Fibroblast of villous mesenchyme (primary cell): ENCODE measurements around the gene MAFG. TPM values are rescaled to one million over a fixed set of nuclear protein-coding genes. Genes with fewer than 3 reads are reported as not detected.

Experiments used
- DNase-seq: peaks from one replicate; pipeline ENCODE4 v3.0.0-alpha.2; 2010; ENCODE audit warnings: low read depth
- H3K4me3 ChIP-seq: 2 replicates; pipeline ENCODE4 v1.5.1; 2011; ENCODE audit warnings: low read depth, mild to moderate bottlenecking, low read length
- total RNA-seq: library from RNA; depleted of rRNA; stranded (reverse); fragments of >200 nt; gene quantifications from 2 replicates; pipeline ENCODE4 v1.2.3, GENCODE V29; 2012
- TF ChIP-seq, protein P1 (sequence below): IDR thresholded peaks from 2 replicates; pipeline ENCODE4 v1.5.1; 2012; ENCODE audit warnings: low read depth, mild to moderate bottlenecking, low read length; ENCODE audit not compliant: insufficient read depth

The MAFG gene
- total RNA-seq, 1 donor, result 23.3 TPM

- TF ChIP-seq, protein P1, sequence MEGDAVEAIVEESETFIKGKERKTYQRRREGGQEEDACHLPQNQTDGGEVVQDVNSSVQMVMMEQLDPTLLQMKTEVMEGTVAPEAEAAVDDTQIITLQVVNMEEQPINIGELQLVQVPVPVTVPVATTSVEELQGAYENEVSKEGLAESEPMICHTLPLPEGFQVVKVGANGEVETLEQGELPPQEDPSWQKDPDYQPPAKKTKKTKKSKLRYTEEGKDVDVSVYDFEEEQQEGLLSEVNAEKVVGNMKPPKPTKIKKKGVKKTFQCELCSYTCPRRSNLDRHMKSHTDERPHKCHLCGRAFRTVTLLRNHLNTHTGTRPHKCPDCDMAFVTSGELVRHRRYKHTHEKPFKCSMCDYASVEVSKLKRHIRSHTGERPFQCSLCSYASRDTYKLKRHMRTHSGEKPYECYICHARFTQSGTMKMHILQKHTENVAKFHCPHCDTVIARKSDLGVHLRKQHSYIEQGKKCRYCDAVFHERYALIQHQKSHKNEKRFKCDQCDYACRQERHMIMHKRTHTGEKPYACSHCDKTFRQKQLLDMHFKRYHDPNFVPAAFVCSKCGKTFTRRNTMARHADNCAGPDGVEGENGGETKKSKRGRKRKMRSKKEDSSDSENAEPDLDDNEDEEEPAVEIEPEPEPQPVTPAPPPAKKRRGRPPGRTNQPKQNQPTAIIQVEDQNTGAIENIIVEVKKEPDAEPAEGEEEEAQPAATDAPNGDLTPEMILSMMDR, result peak; percentile 25
- H3K4me3 ChIP-seq, result peak overlapping the region; percentile 85
- peak; percentile 89 for DNase-seq
Measured at GRCh38 chr17:81871387-81872230, 55.9 kb downstream of the MAFG start.

DNA sequence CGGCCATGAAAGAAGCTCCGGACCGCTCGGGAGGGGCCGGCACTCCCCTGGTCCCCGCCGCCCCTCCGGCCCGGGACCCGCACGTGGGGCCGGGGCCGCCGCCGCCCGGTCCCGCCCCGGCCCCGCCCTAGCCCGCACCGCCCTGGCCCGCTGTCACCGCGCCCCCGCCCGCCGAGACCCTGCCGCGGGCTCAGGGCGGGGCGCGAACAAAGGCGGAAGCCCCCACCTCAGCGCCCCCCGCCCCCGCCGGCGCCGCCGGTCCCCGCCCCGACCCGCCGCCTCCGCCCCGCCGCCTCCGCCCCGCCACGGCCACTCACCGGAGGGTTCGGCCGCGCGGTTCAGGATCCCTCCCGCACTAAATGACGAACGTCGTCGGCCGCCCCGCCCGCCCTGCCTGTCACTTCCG, 56.6 kb downstream of the MAFG start, which contains the start of gene ARHGDIA:
Gene ARHGDIA, minus strand, starts transcription at position 357 of the 406 bp plus-strand sequence. CDS start 1,407 bp downstream, outside the sequence.
- peak within 1 kb of the TSS; percentile 85 for H3K4me3 ChIP-seq
- TF ChIP-seq, protein P1, result no peak
- DNase-seq, result no peak

DNA sequence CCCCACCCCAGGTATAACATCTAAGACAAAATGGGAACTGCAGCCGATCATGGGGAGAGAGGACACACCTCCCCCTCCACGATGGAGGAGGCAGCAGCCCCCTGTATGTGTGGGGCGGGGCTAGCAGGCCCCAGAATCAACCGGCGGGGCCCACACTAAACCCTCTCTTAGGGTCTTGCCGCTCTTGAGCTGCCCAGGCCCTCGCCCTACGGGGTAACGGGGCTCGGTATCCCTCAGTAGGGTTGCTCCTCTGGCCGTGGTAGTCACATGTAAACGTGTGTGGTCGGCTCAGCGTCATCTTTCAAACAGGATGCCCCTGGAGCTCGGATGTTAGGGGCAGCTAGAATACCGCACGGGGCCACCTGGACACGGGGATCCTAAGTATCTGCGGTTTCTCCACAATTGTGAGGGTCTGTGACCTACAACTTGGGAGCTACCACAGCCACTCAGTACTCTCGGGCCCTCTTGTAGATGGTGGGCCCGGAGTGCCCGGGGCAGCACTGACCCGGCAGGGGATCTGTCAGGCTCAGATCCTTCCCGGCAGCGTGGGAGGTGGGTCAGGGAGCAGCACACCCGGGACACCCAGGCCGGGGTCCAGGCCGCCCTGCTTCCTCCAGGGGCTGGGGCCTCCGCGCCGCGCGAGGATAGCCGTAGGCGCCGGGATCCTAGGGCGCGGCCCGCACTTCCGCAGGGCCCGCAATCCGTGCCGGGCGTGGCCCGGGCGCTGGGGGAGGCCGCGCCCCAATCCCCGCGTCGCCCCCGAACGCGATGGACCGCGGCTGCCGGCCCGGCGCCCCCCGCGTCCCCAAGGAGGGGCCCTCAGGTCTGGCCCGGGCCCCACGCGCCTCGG, 57.2 kb downstream of the MAFG start:
- DNase-seq, result peak; percentile 73

DNA sequence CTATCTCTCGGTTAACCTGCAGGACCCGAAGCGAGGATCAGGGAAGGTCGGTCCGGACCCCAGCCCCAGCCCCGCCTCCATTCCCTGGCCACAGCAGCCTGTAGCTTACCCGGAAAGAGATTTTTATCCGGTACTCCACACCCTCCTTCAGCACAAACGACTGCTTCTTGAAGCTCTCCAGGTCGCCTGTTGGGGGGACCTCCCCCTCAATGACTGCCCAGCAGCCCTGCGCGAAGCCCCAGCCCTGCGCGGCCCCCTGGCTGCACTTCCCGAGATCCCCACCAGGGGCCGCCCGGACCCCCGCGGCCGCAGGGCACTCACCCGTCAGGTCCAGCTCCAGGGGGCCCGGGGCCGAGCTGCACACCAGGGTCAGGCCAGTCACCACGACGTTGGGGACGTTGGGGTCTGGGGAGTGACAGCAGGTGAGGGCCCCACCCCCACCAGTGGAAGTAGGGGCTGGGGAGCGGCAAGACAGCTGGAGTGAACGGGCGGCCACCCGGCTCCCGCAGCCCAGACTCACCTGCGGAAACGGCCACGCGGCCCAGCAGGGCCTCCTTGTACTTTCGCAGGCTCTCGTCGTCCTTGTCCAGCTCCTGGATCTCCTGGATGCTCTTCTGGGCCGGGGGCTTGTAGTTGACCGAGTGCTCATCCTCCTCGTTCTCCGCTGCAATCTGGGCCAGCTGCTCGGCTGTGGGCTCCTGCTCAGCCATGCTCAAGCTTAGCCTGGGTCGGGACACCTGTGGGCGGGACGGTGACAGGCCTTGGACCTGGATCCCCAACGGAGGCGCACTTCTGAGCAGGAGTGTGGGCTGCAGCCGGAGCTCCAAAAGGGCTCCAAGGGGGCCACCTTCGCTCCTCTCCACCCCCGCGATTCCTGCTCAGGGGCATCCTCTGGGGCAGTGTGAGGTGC, 58.1 kb downstream of the MAFG start:
- H3K4me3 ChIP-seq, result peak overlapping the region; percentile 85
- TF ChIP-seq, protein P1, result peak; percentile 86
- DNase-seq, result peak; percentile 47

More for the DNA sequence above, 57.2 kb downstream of the MAFG start:
- TF ChIP-seq, protein P1, result no peak
- peak overlapping the region; percentile 85 for H3K4me3 ChIP-seq

DNA sequence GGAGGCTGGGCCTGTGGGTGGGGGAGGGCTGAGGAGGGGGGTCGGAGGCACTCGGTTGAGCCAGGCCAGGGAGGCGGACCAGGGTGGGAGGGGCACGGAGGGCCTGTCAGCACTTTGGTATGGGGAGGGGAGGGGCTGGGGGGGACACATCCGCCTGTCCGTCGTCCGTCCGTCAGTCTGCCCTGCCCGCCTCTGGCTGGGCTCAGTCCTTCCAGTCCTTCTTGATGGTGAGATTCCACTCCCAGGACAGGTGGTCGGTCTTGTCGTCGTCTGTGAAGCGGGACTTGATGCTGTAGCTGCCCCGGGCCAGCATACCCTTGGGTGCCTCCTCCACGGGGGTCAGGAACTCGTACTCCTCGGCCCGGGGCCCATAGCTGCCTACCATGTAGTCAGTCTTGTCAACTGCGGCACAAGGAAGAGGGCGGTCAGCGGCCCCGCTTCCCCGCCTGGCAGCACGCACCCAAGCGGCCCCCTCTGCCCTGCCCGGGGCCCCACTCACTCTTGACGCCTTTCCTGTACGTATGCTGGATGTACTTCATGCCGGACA, 58.8 kb downstream of the MAFG start:
- TF ChIP-seq, protein P1, result no peak
- peak overlapping the region; percentile 85 for H3K4me3 ChIP-seq

More for the DNA sequence above, 58.8 kb downstream of the MAFG start:
- DNase-seq, result peak; percentile 91

Other genes with a start within 250 kb of the MAFG start
- 22.9 and 27.4 TPM in 2 replicates for gene ARL16, start 243.9 kb downstream of the MAFG start, total RNA-seq
- gene HGS, start 243.7 kb downstream of the MAFG start, total RNA-seq, result 75.1 and 94.4 TPM in 2 replicates
- gene MRPL12, start 224.4 kb downstream of the MAFG start, total RNA-seq, result 12.1 and 12.6 TPM in 2 replicates
- gene SLC25A10, start 215.5 kb downstream of the MAFG start, total RNA-seq, result 13.8 and 14.2 TPM in 2 replicates
- not detected in 2 replicates for gene GCGR, start 123.6 kb downstream of the MAFG start, total RNA-seq
- 55.7 and 96.6 TPM in 2 replicates for gene MCRIP1, start 94.4 kb downstream of the MAFG start, total RNA-seq
- not detected in 2 replicates for gene PPP1R27, start 92.7 kb downstream of the MAFG start, total RNA-seq
- gene P4HB, start 67.2 kb downstream of the MAFG start, total RNA-seq, result 735 and 809 TPM in 2 replicates
- 106 and 181 TPM in 2 replicates for gene ARHGDIA, start 56.4 kb downstream of the MAFG start, total RNA-seq
- 120 and 134 TPM in 2 replicates for gene ALYREF, start 36.1 kb downstream of the MAFG start, total RNA-seq
- 101 and 150 TPM in 2 replicates for gene ANAPC11, start 36.0 kb downstream of the MAFG start, total RNA-seq
- 0.43 and 0.64 TPM in 2 replicates for gene NPB, start 25.5 kb downstream of the MAFG start, total RNA-seq
- gene PCYT2, start 16.3 kb downstream of the MAFG start, total RNA-seq, result 70.8 and 73.1 TPM in 2 replicates
- 14.7 and 18.0 TPM in 2 replicates for gene SIRT7, start 9.6 kb downstream of the MAFG start, total RNA-seq
- 101 and 127 TPM in 2 replicates for gene PYCR1, start 9.6 kb upstream of the MAFG start, total RNA-seq
- gene MYADML2, start 19.5 kb upstream of the MAFG start, total RNA-seq, result not detected in 2 replicates
- under 0.01 TPM in 1 of 2 replicates, not detected in the other for gene NOTUM, start 33.5 kb upstream of the MAFG start, total RNA-seq
- 28.5 and 38.7 TPM in 2 replicates for gene ASPSCR1, start 49.9 kb upstream of the MAFG start, total RNA-seq
- gene CENPX, start 95.1 kb upstream of the MAFG start, total RNA-seq, result 30.7 and 33.2 TPM in 2 replicates
- 12.9 and 13.4 TPM in 2 replicates for gene LRRC45, start 95.6 kb upstream of the MAFG start, total RNA-seq
- gene RAC3, start 103.9 kb upstream of the MAFG start, total RNA-seq, result 6.4 and 9.1 TPM in 2 replicates
- 40.6 and 51.9 TPM in 2 replicates for gene DCXR, start 110.0 kb upstream of the MAFG start, total RNA-seq
- gene RFNG, start 124.1 kb upstream of the MAFG start, total RNA-seq, result 39.6 and 47.5 TPM in 2 replicates
- 104 and 109 TPM in 2 replicates for gene GPS1, start 124.2 kb upstream of the MAFG start, total RNA-seq
- gene DUS1L, start 138.1 kb upstream of the MAFG start, total RNA-seq, result 56.1 and 64.4 TPM in 2 replicates
- gene FASN, start 170.5 kb upstream of the MAFG start, total RNA-seq, result 274 and 280 TPM in 2 replicates